Endothelial cell of umbilical vein (primary cell): ENCODE results near the gene GRID2. TPM values are rescaled to one million over a fixed set of nuclear protein-coding genes. Genes with fewer than 3 reads are reported as not detected.

Source experiments
- BruUV-seq: library from RNA; stranded (reverse); fragments of 400-500 nt; replicated peaks from 2 replicates; lab custom pipeline; 2021; lab: Mats Ljungman, UMichigan
- CTCF ChIA-PET: fragments of 300-600, 350-600 bp; sonication (Branson Sonifier 250); formaldehyde crosslinking; loops from one replicate; lab custom pipeline; 2021; ENCODE audit warnings: antibody characterized with exemption, inconsistent platforms; lab: Charles Lee
- POLR2A ChIA-PET: fragments of 300-600, 350-600 bp; sonication (Branson Sonifier 250); formaldehyde crosslinking; loops from one replicate; lab custom pipeline; 2021; ENCODE audit warnings: antibody characterized with exemption, inconsistent platforms; lab: Charles Lee
- DNase-seq: peaks from one replicate; pipeline ENCODE4 v3.0.0-alpha.2; 2011; ENCODE audit warnings: low read depth, low spot score
- FAIRE-seq: peaks from 2 replicates; lab custom pipeline; 2011; peaks lifted over from hg19 to GRCh38; lab: Jason Lieb, UNC
- H2AFZ ChIP-seq: 2 replicates; pipeline ENCODE4 v1.6.0; 2012; ENCODE audit warnings: low read depth, low read length, control low read depth, inconsistent platforms
- H3K27ac ChIP-seq: 2 replicates; pipeline ENCODE4 v1.5.1; 2011; ENCODE audit warnings: low read depth, mild to moderate bottlenecking, control low read depth, low read length, moderate library complexity; ENCODE audit not compliant: insufficient read depth
- H3K27me3 ChIP-seq, 2 experiments: 2 replicates each; pipeline versions ENCODE4 v1.6.0 to v1.6.1; 2011; ENCODE audit warnings: low read length in 2 of 2, mixed read lengths in 1 of 2; ENCODE audit not compliant: control insufficient read depth in 2 of 2, insufficient read depth in 2 of 2
- H3K36me3 ChIP-seq, 2 experiments: 2 replicates in 1 of 2; 3 replicates in 1 of 2; pipeline ENCODE4 v1.5.1; 2011; ENCODE audit warnings: low read length in 2 of 2, mild to moderate bottlenecking in 1 of 2, moderate library complexity in 1 of 2; ENCODE audit not compliant: control insufficient read depth in 2 of 2, insufficient read depth in 2 of 2; ENCODE audit errors: extremely low read depth in 1 of 2
- H3K4me1 ChIP-seq: 3 replicates; pipeline ENCODE4 v1.5.1; 2011; ENCODE audit warnings: mild to moderate bottlenecking, low read length; ENCODE audit not compliant: control insufficient read depth, insufficient read depth; ENCODE audit errors: extremely low read depth
- H3K4me2 ChIP-seq: 2 replicates; pipeline ENCODE4 v1.6.1; 2011; ENCODE audit warnings: low read length, control low read depth, mixed read lengths; ENCODE audit not compliant: insufficient read depth
- H3K4me3 ChIP-seq, 3 experiments: fragments of 200-600 bp in 1 of 3; sonication (generic), shearing (Covaris generic) in 1 of 3; replicated peaks in 1 of 3; 2 replicates each; pipeline ENCODE4 v1.5.1; 2011 to 2016; ENCODE audit warnings: control low read depth in 3 of 3, low read length in 3 of 3, mild to moderate bottlenecking in 2 of 3, inconsistent platforms in 1 of 3, low read depth in 1 of 3, moderate library complexity in 1 of 3; ENCODE audit not compliant: insufficient read depth in 1 of 3
- H3K79me2 ChIP-seq: 2 replicates; pipeline ENCODE4 v1.6.0; 2012; ENCODE audit warnings: low read length, inconsistent platforms; ENCODE audit not compliant: control insufficient read depth, insufficient read depth
- H3K9ac ChIP-seq: replicated peaks from 2 replicates; pipeline ENCODE3; 2011; ENCODE audit warnings: low read length, control low read depth; ENCODE audit not compliant: insufficient read depth; ENCODE audit errors: extremely low read depth
- H3K9me1 ChIP-seq: replicated peaks from 3 replicates; pipeline ENCODE4 v1.6.0; 2011; ENCODE audit warnings: mild to moderate bottlenecking, low read length; ENCODE audit not compliant: control insufficient read depth, insufficient read depth; ENCODE audit errors: extremely low read depth
- H3K9me3 ChIP-seq: replicated peaks from 2 replicates; pipeline ENCODE4 v1.5.1; 2012; ENCODE audit warnings: low read length, inconsistent platforms; ENCODE audit not compliant: control insufficient read depth, insufficient read depth
- H4K20me1 ChIP-seq: replicated peaks from 2 replicates; pipeline ENCODE3; 2011; ENCODE audit warnings: mild to moderate bottlenecking, low read length; ENCODE audit not compliant: control insufficient read depth, insufficient read depth; ENCODE audit errors: extremely low read depth
- EZH2 ChIP-seq: IDR thresholded peaks from 2 replicates; pipeline ENCODE4 v1.6.1; 2012; ENCODE audit warnings: borderline replicate concordance, low read depth, mild to moderate bottlenecking, moderate library complexity, low read length, inconsistent platforms; ENCODE audit not compliant: severe bottlenecking
- FOS ChIP-seq: IDR thresholded peaks from 2 replicates; pipeline ENCODE4 v1.6.1; 2011; ENCODE audit warnings: mild to moderate bottlenecking, low read length, moderate library complexity, borderline replicate concordance; ENCODE audit not compliant: insufficient read depth
- GATA2 ChIP-seq: IDR thresholded peaks from 2 replicates; pipeline ENCODE4 v1.7.0; 2011; ENCODE audit warnings: low read depth, mild to moderate bottlenecking, moderate library complexity, mixed read lengths, low read length; ENCODE audit not compliant: insufficient read length, insufficient read depth
- JUN ChIP-seq: IDR thresholded peaks from 2 replicates; pipeline ENCODE4 v1.6.1; 2011; ENCODE audit warnings: borderline replicate concordance, low read depth; ENCODE audit not compliant: insufficient read length, insufficient read depth
- MAX ChIP-seq: IDR thresholded peaks from 2 replicates; pipeline ENCODE4 v1.6.1; 2011; ENCODE audit not compliant: insufficient read depth, insufficient read length
- MYC ChIP-seq: IDR thresholded peaks from one replicate; pipeline ENCODE4 v1.6.1; 2011; ENCODE audit warnings: mild to moderate bottlenecking, low read depth, low read length
- POLR2A ChIP-seq: IDR thresholded peaks from 2 replicates; pipeline ENCODE4 v1.6.1; 2012; ENCODE audit warnings: low read depth, mild to moderate bottlenecking, control low read depth, low read length
- POLR2AphosphoS5 ChIP-seq: IDR thresholded peaks from 2 replicates; pipeline ENCODE4 v1.6.1; 2012; ENCODE audit warnings: low read depth, mild to moderate bottlenecking, control low read depth, low read length, moderate library complexity; ENCODE audit not compliant: insufficient read depth
- dilution Hi-C: fragments of 300-500 bp; cut with MboI; formaldehyde crosslinking; loops from one replicate; pipeline ENCODE4 v1.15.0; 2019; ENCODE audit warnings: low sequenced_read_pairs; ENCODE audit not compliant: extremely low pct_ligation_motif_present
- intact Hi-C: fragments of 100-400 bp; cut with micrococcal nuclease; formaldehyde crosslinking; loops from one replicate; pipeline ENCODE4 v1.10.0; 2022
- polyA plus RNA-seq, 4 experiments: library from polyadenylated mRNA; depleted of rRNA in 3 of 4; stranded (reverse) in 3 of 4; unstranded in 1 of 4; fragments of >200 nt; gene quantifications; 2 replicates each; pipeline versions ENCODE4 v1.2.1 to v1.2.3, GENCODE V29; 2011 to 2012; ENCODE audit warnings: missing spikeins in 1 of 4
- total RNA-seq: library from RNA; stranded (reverse); gene quantifications from 2 replicates; pipeline ENCODE4 v1.2.3, GENCODE V29; 2021
- TF ChIP-seq, protein P1 (sequence below), 2 donors: IDR thresholded peaks; 1 replicate in 1 of 2; 2 replicates in 1 of 2; pipeline ENCODE4 v1.5.1; 2011; ENCODE audit warnings: low read length in 2 of 2, mild to moderate bottlenecking in 2 of 2, moderate library complexity in 2 of 2, control low read depth in 1 of 2, inconsistent platforms in 1 of 2, low read depth in 1 of 2; ENCODE audit not compliant: insufficient read depth in 1 of 2; ENCODE audit errors: extremely low read depth in 1 of 2

GRID2 gene
- total and polyA plus RNA-seq, 2 donors (not counting 3 experiments of a cell fraction or from before 2014, with no cell fraction given), result not detected

DNA sequence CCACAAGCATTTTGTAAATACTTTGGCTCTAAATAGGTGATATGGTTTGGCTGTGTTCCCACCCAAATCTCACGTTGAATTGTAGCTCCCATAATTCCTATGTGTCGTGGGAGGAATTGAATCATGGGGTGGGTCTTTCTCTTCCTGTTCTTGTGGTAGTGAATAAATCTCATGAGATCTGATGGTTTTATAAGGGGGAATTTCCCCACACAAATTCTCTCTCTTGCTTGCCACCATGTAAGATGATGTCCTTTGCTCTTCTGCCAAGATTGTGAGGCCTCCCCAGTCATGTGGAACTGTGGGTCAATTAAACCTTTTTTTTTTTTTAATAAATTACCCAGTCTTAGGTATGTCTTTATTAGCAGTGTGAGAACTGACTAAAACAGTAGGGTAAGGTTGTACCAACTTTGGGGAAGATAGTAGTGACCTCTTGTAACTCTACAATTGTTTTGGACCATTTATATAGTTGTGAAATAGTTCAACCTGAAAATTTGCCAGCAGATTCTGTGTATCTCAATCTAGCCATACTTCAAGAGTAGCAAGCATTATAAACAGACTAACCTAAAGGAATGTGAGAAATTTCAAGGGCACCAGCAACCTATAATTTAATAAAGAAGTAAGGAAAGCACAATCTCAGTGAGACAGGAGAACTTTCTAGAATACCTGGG lies 727.8 kb downstream of the GRID2 start:
- no peak for TF ChIP-seq EZH2
- TF ChIP-seq POLR2A, result no peak
- no peak for TF ChIP-seq JUN
- TF ChIP-seq, protein P1, sequence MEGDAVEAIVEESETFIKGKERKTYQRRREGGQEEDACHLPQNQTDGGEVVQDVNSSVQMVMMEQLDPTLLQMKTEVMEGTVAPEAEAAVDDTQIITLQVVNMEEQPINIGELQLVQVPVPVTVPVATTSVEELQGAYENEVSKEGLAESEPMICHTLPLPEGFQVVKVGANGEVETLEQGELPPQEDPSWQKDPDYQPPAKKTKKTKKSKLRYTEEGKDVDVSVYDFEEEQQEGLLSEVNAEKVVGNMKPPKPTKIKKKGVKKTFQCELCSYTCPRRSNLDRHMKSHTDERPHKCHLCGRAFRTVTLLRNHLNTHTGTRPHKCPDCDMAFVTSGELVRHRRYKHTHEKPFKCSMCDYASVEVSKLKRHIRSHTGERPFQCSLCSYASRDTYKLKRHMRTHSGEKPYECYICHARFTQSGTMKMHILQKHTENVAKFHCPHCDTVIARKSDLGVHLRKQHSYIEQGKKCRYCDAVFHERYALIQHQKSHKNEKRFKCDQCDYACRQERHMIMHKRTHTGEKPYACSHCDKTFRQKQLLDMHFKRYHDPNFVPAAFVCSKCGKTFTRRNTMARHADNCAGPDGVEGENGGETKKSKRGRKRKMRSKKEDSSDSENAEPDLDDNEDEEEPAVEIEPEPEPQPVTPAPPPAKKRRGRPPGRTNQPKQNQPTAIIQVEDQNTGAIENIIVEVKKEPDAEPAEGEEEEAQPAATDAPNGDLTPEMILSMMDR (IDR thresholded peaks at IDR 0.05; ENCODE audit: extremely low read depth in 1 of 2, insufficient read depth in 1 of 2, low read depth in 1 of 2, low read length in 2 of 2), result no peak
- TF ChIP-seq MYC, result no peak
- TF ChIP-seq FOS, result no peak
- TF ChIP-seq POLR2AphosphoS5, result no peak
- no peak for TF ChIP-seq MAX
- no peak for TF ChIP-seq GATA2
- no peak for DNase-seq
- BruUV-seq, result no TSS peak
- H3K4me1 ChIP-seq, result no peaks in the 10 kb centered on the region
- H3K9me1 ChIP-seq, result no peaks in the 10 kb centered on the region
- no peak overlapping the region for H2AFZ ChIP-seq
- no peak overlapping the region for H3K4me2 ChIP-seq
- H3K9ac ChIP-seq, result no peak overlapping the region
- H3K9me3 ChIP-seq, result no peaks in the 10 kb centered on the region
- dilution Hi-C loops, result no loop called here
- no peaks in the 10 kb centered on the region for H3K27me3 ChIP-seq
- no peaks in the 10 kb centered on the region for H4K20me1 ChIP-seq
- no peak overlapping the region for H3K27ac ChIP-seq
- CTCF ChIA-PET, result interaction anchor here (1.2 kb wide), 1 partner anchor 19 kb away, joined by 3 read pairs; no protein-coding TSS in a partner anchor
- H3K4me3 ChIP-seq, result no peak overlapping the region
- no peaks in the 10 kb centered on the region for H3K36me3 ChIP-seq
- no peak for FAIRE-seq
- no peaks in the 10 kb centered on the region for H3K79me2 ChIP-seq
- POLR2A ChIA-PET, result no interaction called here
- intact Hi-C loops, result no loop called here
